ENCODE data around the gene LAP3. TPM values are rescaled to one million over a fixed set of nuclear protein-coding genes. Genes with fewer than 3 reads are reported as not detected.

The LAP3 gene
- total RNA-seq, 8 experiments from 2014 or later, result 17.6 to 129 (median 55.4) TPM

GRCh38 chr4:17636341-17636695 lies 59.3 kb downstream of the LAP3 start:
- H3K4me3 ChIP-seq, result no peak overlapping the region
- ATAC-seq (replicated peaks in 6 of 8), result peak in 4 of 8 experiments; percentile 9 to 20 (median 16)
- H3K27ac ChIP-seq, result no peak overlapping the region
- 80 to 100% (median 95%) methylated on average over 1 to 5 of the region's 17 CpGs; no CpG with 5 or more reads in 6 of the 10 experiments for WGBS, 10 experiments
- H3K4me1 ChIP-seq (replicated peaks in 1 of 2), result no peaks in the 10 kb centered on the region
- in situ Hi-C loops (cut with MboI; ENCODE audit: low pct_unique_long_range_greater_than_20kb in 2 of 9, low sequenced_read_pairs in 9 of 9, unreplicated experiment in 9 of 9), result no loop called here

DNA sequence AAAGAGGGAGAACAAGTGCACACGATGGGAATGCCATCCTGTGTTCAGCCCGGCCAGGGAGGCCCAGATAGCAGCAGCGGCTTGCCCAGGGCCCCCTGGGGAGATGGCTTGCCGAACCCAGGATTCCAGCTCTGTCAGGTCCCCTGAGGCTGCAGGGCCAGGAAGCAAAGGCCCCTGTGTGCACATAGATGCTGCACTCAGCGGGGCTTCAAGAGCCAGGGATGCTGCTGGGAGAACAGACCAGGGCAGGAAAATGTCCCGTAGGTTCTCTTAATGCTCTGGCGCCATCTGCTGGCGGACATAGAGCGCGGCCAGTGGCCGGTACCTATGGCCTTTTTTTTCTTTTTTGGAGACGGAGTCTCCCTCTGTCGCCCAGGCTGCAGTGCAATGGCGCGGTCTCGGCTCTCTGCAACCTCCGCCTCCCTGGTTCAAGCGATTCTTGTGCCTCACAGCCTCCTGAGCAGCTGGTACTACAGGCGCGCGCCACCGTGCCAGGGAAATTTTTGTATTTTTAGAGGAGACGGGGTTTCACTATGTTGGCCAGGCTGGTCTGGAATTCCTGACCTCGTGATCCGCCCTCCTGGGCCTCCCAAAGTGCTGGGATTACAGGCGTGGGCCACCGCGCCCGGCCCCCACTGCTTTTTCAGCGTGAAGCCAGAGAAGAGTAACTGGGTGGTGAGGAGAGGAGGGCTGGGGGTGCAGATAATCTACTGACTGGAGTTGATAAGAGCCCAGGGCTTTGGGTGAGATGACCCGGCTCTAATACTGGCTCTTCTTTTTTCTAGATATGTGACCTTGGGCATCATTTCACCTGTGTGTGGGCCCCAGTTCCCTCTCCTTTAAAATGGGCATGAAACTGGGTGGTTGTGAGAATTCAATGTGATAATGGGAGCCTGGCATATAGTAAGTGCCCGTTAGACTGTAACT lies 60.0 kb downstream of the LAP3 start:
- Histone ChIP-seq H3K4me1 (replicated peaks in 1 of 2) (no peaks in the 10 kb centered on the region), H3K4me3 (no peak overlapping the region), H3K27ac (no peak overlapping the region)
- in situ Hi-C loops (cut with MboI; ENCODE audit: low pct_unique_long_range_greater_than_20kb in 2 of 9, low sequenced_read_pairs in 9 of 9, unreplicated experiment in 9 of 9), result no loop called here
- 0 to 100% (median 65%) methylated on average over 1 to 17 of the region's 32 CpGs for WGBS, 10 experiments
- peak; percentile 60 to 95 (median 81) for ATAC-seq (replicated peaks in 6 of 8)

DNA sequence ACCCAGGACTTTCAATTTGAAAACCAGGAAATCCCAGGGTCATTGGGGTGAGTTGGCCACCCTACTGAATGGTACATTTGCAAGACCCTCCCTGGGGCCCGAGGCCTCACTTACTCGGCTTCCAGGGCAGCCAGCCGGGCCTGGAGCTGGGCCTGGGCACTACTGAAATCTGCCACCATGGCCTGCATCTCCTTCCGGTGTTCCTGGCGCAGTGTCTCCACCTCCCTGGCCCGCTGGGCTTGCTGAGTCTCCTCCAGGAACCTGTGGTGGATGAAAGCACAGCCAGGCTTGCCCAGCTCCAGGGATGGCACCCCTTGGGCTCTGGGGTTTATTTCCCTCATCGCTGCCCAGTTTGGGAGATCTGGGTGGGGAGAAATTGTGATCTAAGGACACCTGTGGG lies 62.1 kb downstream of the LAP3 start:
- H3K27ac ChIP-seq, result no peak overlapping the region

GRCh38 chr4:17642398-17642783 lies 65.4 kb downstream of the LAP3 start:
- no peak for ATAC-seq (replicated peaks in 6 of 8)
- in situ Hi-C loops (cut with MboI; ENCODE audit: low pct_unique_long_range_greater_than_20kb in 2 of 9, low sequenced_read_pairs in 9 of 9, unreplicated experiment in 9 of 9), result no loop called here
- Histone ChIP-seq H3K27ac (no peak overlapping the region), H3K4me3 (no peak overlapping the region), H3K4me1 (replicated peaks in 1 of 2) (no peaks in the 10 kb centered on the region)
- 80 to 100% (median 100%) methylated on average over 1 of the region's 1 CpG; no CpG with 5 or more reads in 7 of the 10 experiments for WGBS, 10 experiments

More for the DNA sequence above, 62.1 kb downstream of the LAP3 start:
- no peak overlapping the region for H3K4me3 ChIP-seq
- no peaks in the 10 kb centered on the region for H3K4me1 ChIP-seq (replicated peaks in 1 of 2)
- ATAC-seq (replicated peaks in 6 of 8), result no peak
- 100% methylated on average over 1 to 2 of the region's 7 CpGs; no CpG with 5 or more reads in 7 of the 10 experiments for WGBS, 10 experiments
- in situ Hi-C loops (cut with MboI; ENCODE audit: low pct_unique_long_range_greater_than_20kb in 2 of 9, low sequenced_read_pairs in 9 of 9, unreplicated experiment in 9 of 9), result no loop called here

GRCh38 chr4:17646693-17647092 lies 69.7 kb downstream of the LAP3 start:
- WGBS, 10 experiments, result 20 to 100% (median 98%) methylated on average over 1 to 3 of the region's 3 CpGs; no CpG with 5 or more reads in 2 of the 10 experiments
- Histone ChIP-seq H3K4me3 (no peak overlapping the region), H3K27ac (no peak overlapping the region), H3K4me1 (replicated peaks in 1 of 2) (no peaks in the 10 kb centered on the region)
- in situ Hi-C loops (cut with MboI; ENCODE audit: low pct_unique_long_range_greater_than_20kb in 2 of 9, low sequenced_read_pairs in 9 of 9, unreplicated experiment in 9 of 9), result no loop called here
- no peak for ATAC-seq (replicated peaks in 6 of 8)

GRCh38 chr4:17647176-17647806 lies 70.3 kb downstream of the LAP3 start:
- no peak for ATAC-seq (replicated peaks in 6 of 8)
- in situ Hi-C loops (cut with MboI; ENCODE audit: low pct_unique_long_range_greater_than_20kb in 2 of 9, low sequenced_read_pairs in 9 of 9, unreplicated experiment in 9 of 9), result no loop called here

DNA sequence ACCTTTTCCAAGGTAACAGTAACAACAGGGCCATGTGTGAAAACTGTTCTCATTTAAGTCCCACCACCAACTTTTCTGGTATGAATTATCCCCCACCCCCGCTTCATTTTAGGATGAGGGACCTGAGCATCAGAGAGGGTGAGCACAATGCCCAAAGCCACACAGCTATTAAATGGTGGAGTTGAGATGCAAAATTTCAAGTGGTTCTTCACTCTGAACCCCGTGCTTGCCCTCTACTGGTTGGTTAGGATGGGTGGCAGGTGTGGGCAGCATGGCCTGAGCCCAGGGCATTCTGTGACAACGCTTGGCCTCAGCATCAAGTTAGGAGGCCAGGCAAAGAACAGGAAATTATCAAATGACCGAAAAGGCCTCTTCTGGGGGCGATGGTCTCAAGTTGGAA lies 70.9 kb downstream of the LAP3 start:
- 43 to 96% (median 82%) methylated on average over 1 to 4 of the region's 5 CpGs; no CpG with 5 or more reads in 4 of the 10 experiments for WGBS, 10 experiments
- no peaks in the 10 kb centered on the region for H3K4me1 ChIP-seq (replicated peaks in 1 of 2)
- H3K27ac ChIP-seq, result no peak overlapping the region
- in situ Hi-C loops (cut with MboI; ENCODE audit: low pct_unique_long_range_greater_than_20kb in 2 of 9, low sequenced_read_pairs in 9 of 9, unreplicated experiment in 9 of 9), result no loop called here
- no peak for ATAC-seq (replicated peaks in 6 of 8)
- H3K4me3 ChIP-seq, result no peak overlapping the region

More at GRCh38 chr4:17647176-17647806, 70.3 kb downstream of the LAP3 start:
- 28 to 100% (median 94%) methylated on average over 1 to 4 of the region's 9 CpGs; no CpG with 5 or more reads in 3 of the 10 experiments for WGBS, 10 experiments
- H3K4me3 ChIP-seq, result no peak overlapping the region
- no peak overlapping the region for H3K27ac ChIP-seq
- H3K4me1 ChIP-seq (replicated peaks in 1 of 2), result no peaks in the 10 kb centered on the region

DNA sequence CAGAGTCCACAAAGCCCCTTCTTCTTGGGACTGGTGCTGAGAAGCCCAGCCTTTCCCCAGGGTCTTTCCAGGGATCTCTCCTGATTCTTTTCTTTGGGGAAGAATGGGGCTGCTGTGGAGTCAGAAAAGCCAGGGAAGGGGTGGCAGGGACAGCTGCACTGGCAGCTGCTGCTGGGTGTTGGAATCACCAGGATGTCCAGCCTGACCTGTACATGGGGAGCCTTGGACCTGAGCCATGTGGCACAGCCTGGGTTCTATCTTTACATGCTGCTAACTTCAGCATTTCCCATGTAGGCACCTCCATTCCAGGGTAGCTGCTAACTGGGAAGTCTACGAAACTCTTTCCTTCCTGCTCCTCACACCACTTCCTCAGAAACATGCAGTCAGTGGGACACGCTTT lies 73.4 kb downstream of the LAP3 start:
- no peak overlapping the region for H3K4me3 ChIP-seq
- in situ Hi-C loops (cut with MboI; ENCODE audit: low pct_unique_long_range_greater_than_20kb in 2 of 9, low sequenced_read_pairs in 9 of 9, unreplicated experiment in 9 of 9), result no loop called here
- whole genome bisulfite sequencing, 10 experiments, result 33 to 100% (median 86%) methylated on average over 1 to 2 of the region's 2 CpGs; no CpG with 5 or more reads in 5 of the 10 experiments
- ATAC-seq (replicated peaks in 6 of 8), result no peak
- no peak overlapping the region for H3K27ac ChIP-seq
- H3K4me1 ChIP-seq (replicated peaks in 1 of 2), result no peaks in the 10 kb centered on the region

DNA sequence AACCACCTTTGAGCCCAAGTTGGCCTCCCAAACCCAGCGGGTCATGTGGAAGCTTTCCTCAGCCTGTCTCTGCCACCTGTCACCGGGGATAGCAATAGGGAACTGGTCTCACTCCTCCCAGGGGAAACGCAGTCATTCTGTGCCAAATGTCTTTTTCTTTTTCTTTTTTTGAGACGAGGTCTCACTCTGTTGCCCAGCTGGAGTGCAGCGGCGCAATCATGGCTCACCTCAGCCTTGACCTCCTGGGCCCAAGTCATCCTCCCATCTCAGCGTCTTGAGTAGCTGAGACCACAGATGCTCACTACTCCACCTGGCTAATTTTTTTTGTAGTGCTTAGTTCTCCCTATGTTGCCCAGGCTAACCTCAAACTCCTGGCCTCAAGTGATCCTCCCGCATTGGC lies 77.7 kb downstream of the LAP3 start:
- no peak for ATAC-seq (replicated peaks in 6 of 8)
- in situ Hi-C loops (cut with MboI; ENCODE audit: low pct_unique_long_range_greater_than_20kb in 2 of 9, low sequenced_read_pairs in 9 of 9, unreplicated experiment in 9 of 9), result no loop called here
- WGBS, 10 experiments, result 55 to 100% (median 78%) methylated on average over 1 to 7 of the region's 8 CpGs; no CpG with 5 or more reads in 4 of the 10 experiments

DNA sequence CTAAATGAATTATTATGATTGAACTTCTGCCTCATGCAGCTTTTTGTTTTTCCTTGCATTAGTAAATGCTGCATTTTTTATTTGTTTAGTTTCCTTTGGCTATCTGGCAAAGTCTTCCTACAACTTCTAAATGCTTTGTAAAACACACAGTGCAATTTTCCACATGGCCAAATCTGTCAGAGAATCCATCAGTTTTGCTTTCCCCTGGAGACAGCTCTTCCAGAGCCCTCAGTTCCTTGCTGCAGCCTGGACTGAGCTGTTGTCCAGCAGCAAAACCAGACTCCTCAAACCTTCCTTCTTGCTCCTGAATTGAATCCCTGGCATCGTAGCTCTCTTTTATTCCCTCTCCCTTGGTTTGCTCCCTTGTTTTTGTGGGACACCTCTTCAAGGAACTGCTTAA lies 80.1 kb downstream of the LAP3 start:
- no peak overlapping the region for H3K27ac ChIP-seq
- no peak overlapping the region for H3K4me3 ChIP-seq
- ATAC-seq (replicated peaks in 6 of 8), result peak in 2 of 8 experiments; percentile 43 to 58
- in situ Hi-C loops (cut with MboI; ENCODE audit: low pct_unique_long_range_greater_than_20kb in 2 of 9, low sequenced_read_pairs in 9 of 9, unreplicated experiment in 9 of 9), result no loop called here
- no peaks in the 10 kb centered on the region for H3K4me1 ChIP-seq (replicated peaks in 1 of 2)
- WGBS, 10 experiments, result 25 to 100% (median 81%) methylated on average over 1 of the region's 1 CpG; no CpG with 5 or more reads in 4 of the 10 experiments

More for the DNA sequence above, 77.7 kb downstream of the LAP3 start:
- Histone ChIP-seq H3K27ac (no peak overlapping the region), H3K4me1 (replicated peaks in 1 of 2) (no peaks in the 10 kb centered on the region), H3K4me3 (no peak overlapping the region)

Other genes with a start within 250 kb of the LAP3 start
- 10 to 100 TPM in 6 of 8 experiments, 1 to 10 TPM in 2; 8.5 to 25.2 (median 16.3) TPM for gene QDPR, start 65.1 kb upstream of the LAP3 start, total RNA-seq
- gene CLRN2, start 62.0 kb upstream of the LAP3 start, total RNA-seq, result not detected
- 10 to 100 TPM; 21.6 to 58.0 (median 29.2) TPM for gene MED28, start 37.4 kb downstream of the LAP3 start, total RNA-seq
- gene FAM184B, start 204.4 kb downstream of the LAP3 start, total RNA-seq, result 1 to 10 TPM in 2 of 8 experiments, under 1 TPM in 5, not detected in 1; 0.21 to 3.2 (median 0.64) TPM
- 10 to 100 TPM; 30.1 to 87.1 (median 44.5) TPM for gene DCAF16, start 233.6 kb downstream of the LAP3 start, total RNA-seq
- gene NCAPG, start 233.8 kb downstream of the LAP3 start, total RNA-seq, result 10 to 100 TPM in 3 of 8 experiments, 1 to 10 TPM in 4, under 1 TPM in 1; 0.97 to 36.7 (median 2.0) TPM